IPS-15b (cell line): ENCODE data around the gene SLC24A3.

Source experiments
- H3K27me3 ChIP-seq: one replicate; pipeline ENCODE4 v1.6.1; 2013; ENCODE audit warnings: low read length; ENCODE audit not compliant: control insufficient read depth, insufficient read depth
- H3K36me3 ChIP-seq: one replicate; pipeline ENCODE4 v1.6.1; 2013; ENCODE audit warnings: low read length; ENCODE audit not compliant: control insufficient read depth, insufficient read depth
- H3K4me1 ChIP-seq: one replicate; pipeline ENCODE4 v1.6.1; 2013; ENCODE audit warnings: mild to moderate bottlenecking, low read length; ENCODE audit not compliant: control insufficient read depth, insufficient read depth
- H3K4me3 ChIP-seq: one replicate; pipeline ENCODE4 v1.5.1; 2013; ENCODE audit warnings: low read depth, low read length
- H3K9ac ChIP-seq: one replicate; pipeline ENCODE4 v1.6.1; 2013; ENCODE audit warnings: low read depth, mild to moderate bottlenecking, low read length
- H3K9me3 ChIP-seq: one replicate; pipeline ENCODE4 v1.6.1; 2013; ENCODE audit warnings: mild to moderate bottlenecking, low read length; ENCODE audit not compliant: control insufficient read depth, insufficient read depth

The SLC24A3 gene

DNA sequence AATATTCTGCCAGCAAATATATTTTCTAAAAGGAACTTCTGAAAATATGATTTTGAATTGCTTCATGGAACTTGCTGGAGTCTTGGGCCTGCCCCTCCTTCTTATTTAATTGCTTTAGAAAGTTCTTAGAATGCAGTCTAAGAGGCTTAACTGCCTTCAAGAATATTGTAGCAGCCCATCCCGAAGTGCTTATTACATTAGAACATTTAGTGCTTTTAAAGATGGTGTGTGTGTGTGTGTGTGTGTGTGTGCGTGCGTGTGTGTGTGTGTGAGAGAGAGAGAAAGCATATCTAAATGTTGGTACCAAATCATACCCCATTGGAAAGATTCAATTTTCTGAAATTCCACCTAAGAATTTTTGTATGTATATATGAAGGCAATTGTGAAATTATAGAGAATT, 193.5 kb downstream of the SLC24A3 start:
- H3K9ac ChIP-seq: no peak overlapping the region
- H3K36me3 ChIP-seq: no peaks in the 10 kb centered on the region
- no peak overlapping the region for H3K4me3 ChIP-seq
- no peaks in the 10 kb centered on the region for H3K9me3 ChIP-seq
- H3K27me3 ChIP-seq: no peaks in the 10 kb centered on the region
- no peaks in the 10 kb centered on the region for H3K4me1 ChIP-seq

DNA sequence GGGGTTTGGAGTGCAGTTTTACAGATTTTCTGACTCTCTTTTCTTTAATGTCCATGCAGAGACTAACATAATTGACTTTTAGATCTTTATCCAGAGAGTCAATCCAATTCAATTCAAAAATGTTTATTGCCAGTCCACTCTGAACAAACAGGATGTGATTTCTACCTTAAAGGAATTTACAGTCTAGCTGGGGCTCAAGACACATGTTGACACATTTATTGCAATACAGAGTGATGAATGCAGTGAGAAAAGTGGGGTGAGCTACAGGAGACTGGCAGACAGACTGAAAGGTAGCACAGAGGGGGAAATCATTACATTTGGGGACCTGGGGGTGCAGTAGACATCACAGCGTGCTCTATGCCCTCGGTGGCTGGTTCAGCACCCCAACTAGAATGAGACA, 193.9 kb downstream of the SLC24A3 start:
- Histone ChIP-seq H3K9ac (no peak overlapping the region), H3K36me3 (no peaks in the 10 kb centered on the region), H3K27me3 (no peaks in the 10 kb centered on the region), H3K4me3 (no peak overlapping the region), H3K4me1 (no peaks in the 10 kb centered on the region), H3K9me3 (no peaks in the 10 kb centered on the region)

DNA sequence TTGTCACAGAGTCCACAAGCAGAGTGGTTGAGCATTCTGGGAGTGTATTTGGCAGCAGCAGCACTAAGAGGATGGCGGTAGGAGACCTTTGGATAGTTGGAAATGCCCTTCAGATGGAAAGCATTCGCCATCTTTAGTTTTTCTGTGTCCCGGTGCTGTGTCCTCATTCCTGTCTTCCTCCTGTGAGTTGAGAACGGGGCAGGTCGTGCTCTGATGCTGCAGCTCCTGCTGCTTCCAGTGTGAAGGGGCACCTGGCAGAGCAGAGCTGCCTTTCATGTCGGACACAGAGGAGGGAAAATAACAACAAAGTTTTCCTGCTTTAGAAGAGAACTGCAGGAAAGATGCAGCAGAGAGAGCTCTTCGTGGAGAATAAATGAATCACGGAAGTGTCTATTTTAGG, 194.8 kb downstream of the SLC24A3 start:
- no peaks in the 10 kb centered on the region for H3K4me1 ChIP-seq
- H3K9me3 ChIP-seq: no peaks in the 10 kb centered on the region
- no peaks in the 10 kb centered on the region for H3K27me3 ChIP-seq
- no peak overlapping the region for H3K9ac ChIP-seq
- no peaks in the 10 kb centered on the region for H3K36me3 ChIP-seq
- H3K4me3 ChIP-seq: no peak overlapping the region

DNA sequence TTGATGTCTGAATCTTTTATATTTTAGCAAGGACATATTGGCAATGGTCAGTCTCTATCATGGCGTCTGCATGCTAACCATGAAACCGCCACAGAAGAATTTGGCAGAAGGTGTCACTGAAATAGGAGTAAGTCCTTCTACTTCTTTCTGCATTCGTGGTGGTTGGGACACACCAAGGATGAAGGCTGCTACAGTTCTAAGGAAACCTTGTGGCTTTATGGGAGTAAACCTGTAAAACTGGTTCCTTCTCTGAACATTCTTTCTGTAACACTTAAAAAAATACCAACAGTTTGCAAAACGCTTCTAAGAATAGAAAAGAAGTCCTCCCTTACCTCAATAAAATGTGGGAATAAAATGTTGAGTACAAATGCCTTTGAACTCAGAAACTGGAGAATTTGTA, 195.3 kb downstream of the SLC24A3 start:
- H3K27me3 ChIP-seq: no peaks in the 10 kb centered on the region
- H3K9ac ChIP-seq: no peak overlapping the region
- H3K4me3 ChIP-seq: no peak overlapping the region

DNA sequence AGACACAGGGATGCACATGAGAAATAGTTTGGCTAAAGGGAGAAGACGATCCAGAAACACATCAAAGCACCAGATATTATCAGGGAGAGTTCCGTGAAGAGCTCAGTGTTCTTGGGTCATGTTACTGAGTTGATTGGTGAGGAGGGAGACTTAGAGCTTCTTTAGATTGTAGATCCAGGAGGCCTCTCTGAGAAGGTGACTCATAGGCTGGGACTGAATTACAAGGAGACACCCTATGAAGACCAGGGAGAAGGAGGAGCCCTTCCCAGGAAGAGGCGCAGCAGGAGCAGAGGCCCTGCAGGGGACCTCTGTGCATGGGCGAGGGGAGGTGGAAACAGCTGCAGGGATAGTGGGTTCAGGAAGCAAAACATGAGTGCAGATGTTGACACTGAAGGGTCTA, 196.5 kb downstream of the SLC24A3 start:
- Histone ChIP-seq H3K36me3 (no peaks in the 10 kb centered on the region), H3K27me3 (no peaks in the 10 kb centered on the region), H3K4me3 (no peak overlapping the region), H3K4me1 (no peaks in the 10 kb centered on the region), H3K9ac (no peak overlapping the region), H3K9me3 (no peaks in the 10 kb centered on the region)

More for the DNA sequence above, 195.3 kb downstream of the SLC24A3 start:
- Histone ChIP-seq H3K36me3 (no peaks in the 10 kb centered on the region), H3K4me1 (no peaks in the 10 kb centered on the region), H3K9me3 (no peaks in the 10 kb centered on the region)

DNA sequence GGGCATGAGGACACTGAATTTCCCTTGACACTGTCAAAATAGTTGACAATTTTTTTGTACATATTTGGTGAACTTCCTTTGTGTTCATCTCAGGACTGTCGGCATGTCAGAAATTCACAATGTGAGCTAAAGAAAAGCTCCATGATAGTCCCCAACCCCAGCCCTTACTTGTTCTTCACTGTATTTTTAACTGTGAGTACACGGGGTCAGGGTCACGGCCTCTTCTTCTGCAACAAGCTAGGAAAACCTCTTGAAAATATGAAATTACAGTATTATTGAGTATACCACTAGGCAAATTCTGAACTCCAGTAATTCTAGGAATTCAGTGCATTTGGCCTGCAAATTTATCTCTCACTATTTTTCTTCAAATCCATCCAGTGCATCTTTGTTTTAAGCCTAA, 199.4 kb downstream of the SLC24A3 start:
- Histone ChIP-seq H3K36me3 (no peaks in the 10 kb centered on the region), H3K27me3 (no peaks in the 10 kb centered on the region), H3K9ac (no peak overlapping the region), H3K4me3 (no peak overlapping the region), H3K9me3 (no peaks in the 10 kb centered on the region), H3K4me1 (no peaks in the 10 kb centered on the region)

DNA sequence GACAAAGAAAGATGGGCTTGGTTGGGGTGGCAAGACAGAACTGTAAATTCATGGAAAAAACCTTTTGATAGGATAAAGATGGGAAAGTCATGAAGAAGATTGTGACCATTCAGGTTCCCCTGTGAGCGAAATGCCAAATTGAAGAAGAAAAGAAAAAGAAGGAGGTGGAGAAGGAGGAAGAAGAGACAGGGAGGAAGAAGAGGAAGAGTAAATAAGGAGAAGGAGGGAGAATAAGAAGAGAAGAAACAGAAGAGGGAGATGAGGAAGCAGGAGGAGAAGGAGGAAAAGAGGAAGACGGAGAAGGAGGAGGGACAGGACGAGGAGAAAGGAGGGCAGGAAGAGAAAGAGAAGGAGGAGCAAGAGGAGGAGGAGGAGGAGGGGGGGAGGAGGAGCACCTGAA, 199.8 kb downstream of the SLC24A3 start:
- no peaks in the 10 kb centered on the region for H3K9me3 ChIP-seq
- no peak overlapping the region for H3K9ac ChIP-seq
- no peaks in the 10 kb centered on the region for H3K4me1 ChIP-seq
- no peak overlapping the region for H3K4me3 ChIP-seq
- no peaks in the 10 kb centered on the region for H3K36me3 ChIP-seq
- no peaks in the 10 kb centered on the region for H3K27me3 ChIP-seq

DNA sequence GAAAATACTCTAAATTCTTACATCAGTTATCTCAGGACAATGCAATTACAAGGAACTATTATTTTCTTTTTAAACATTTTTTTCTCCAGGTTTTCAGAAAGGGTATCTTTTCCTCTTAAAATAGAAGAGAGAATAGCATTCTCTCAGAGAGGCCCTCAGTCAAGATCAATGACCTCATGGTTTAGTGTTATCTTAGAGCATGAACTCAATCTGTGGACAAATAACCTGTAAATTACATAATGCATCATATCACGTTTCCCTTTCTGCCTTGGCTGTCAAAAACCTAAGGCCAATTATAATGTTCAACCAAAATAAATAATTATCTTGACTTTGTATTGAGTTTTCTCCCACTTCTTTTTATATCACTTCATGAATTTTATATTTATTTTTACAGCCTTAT, 202.2 kb downstream of the SLC24A3 start:
- no peaks in the 10 kb centered on the region for H3K36me3 ChIP-seq
- no peaks in the 10 kb centered on the region for H3K4me1 ChIP-seq
- no peak overlapping the region for H3K9ac ChIP-seq
- H3K4me3 ChIP-seq: no peak overlapping the region
- H3K27me3 ChIP-seq: no peaks in the 10 kb centered on the region
- H3K9me3 ChIP-seq: no peaks in the 10 kb centered on the region

DNA sequence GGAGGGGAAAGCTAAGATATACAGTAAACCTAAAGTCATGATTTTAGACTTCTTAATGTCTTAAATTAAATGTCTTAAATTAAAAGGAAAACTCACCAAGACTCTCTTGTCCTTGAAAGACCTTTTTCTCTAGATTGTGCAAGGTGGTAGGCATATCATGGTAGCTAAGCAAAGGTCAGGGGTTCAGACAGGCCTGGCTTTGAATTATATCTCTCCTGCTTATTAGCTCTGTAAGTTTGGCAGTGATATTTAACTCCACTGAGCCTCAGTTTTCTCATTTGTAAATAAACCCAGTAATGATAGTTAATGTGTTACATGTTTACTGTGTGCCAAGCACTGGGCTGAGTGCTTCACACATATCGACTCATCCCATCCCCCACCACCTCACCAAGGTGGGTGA, 203.3 kb downstream of the SLC24A3 start:
- no peaks in the 10 kb centered on the region for H3K27me3 ChIP-seq
- no peak overlapping the region for H3K9ac ChIP-seq
- H3K4me3 ChIP-seq: no peak overlapping the region
- no peaks in the 10 kb centered on the region for H3K36me3 ChIP-seq
- no peaks in the 10 kb centered on the region for H3K4me1 ChIP-seq
- no peaks in the 10 kb centered on the region for H3K9me3 ChIP-seq

DNA sequence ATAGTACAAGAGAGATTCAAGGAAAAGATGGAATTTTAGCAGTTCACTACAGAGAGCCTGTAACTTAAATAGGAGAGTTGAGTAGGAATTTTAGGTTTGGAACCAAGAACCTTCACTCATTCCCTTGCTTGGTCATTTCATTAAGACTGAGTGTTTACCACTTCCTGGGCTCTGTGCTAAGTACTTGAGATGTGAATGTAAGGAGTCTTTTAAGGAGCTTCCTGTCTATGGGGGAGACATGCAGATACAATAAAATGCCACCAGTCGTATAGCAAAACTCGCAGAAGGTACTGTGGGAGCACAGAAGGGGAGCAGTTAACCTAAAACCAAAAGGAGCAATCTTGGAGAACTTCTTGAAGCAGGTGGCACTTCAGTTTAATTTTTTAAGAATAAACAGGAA, 204.2 kb downstream of the SLC24A3 start:
- H3K9ac ChIP-seq: no peak overlapping the region
- no peaks in the 10 kb centered on the region for H3K4me1 ChIP-seq
- no peaks in the 10 kb centered on the region for H3K36me3 ChIP-seq
- no peak overlapping the region for H3K4me3 ChIP-seq
- H3K9me3 ChIP-seq: no peaks in the 10 kb centered on the region
- H3K27me3 ChIP-seq: no peaks in the 10 kb centered on the region

DNA sequence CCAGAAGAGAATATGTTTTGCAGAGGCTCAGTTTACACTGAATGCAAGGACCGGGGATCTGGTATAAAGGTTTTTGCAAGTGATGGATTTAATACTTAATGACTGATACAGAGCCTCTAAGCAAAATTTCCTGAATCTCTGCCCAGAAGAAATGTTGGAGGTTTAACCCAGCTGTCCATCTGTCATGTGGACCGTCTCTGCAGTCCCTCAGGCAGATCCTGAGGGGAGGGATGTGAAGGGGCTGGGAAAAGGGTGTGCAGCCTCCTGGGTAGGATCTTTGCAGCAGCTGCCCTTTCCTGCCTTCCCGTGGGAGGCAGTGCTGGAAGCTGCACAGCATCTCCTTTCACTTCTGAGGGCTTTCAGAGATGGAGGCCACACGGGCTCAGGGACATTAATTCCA, 207.0 kb downstream of the SLC24A3 start:
- H3K4me3 ChIP-seq: no peak overlapping the region
- no peaks in the 10 kb centered on the region for H3K27me3 ChIP-seq
- peaks cover 9% of the 10 kb centered on the region for H3K4me1 ChIP-seq
- H3K9me3 ChIP-seq: no peaks in the 10 kb centered on the region
- H3K9ac ChIP-seq: no peak overlapping the region
- no peaks in the 10 kb centered on the region for H3K36me3 ChIP-seq

DNA sequence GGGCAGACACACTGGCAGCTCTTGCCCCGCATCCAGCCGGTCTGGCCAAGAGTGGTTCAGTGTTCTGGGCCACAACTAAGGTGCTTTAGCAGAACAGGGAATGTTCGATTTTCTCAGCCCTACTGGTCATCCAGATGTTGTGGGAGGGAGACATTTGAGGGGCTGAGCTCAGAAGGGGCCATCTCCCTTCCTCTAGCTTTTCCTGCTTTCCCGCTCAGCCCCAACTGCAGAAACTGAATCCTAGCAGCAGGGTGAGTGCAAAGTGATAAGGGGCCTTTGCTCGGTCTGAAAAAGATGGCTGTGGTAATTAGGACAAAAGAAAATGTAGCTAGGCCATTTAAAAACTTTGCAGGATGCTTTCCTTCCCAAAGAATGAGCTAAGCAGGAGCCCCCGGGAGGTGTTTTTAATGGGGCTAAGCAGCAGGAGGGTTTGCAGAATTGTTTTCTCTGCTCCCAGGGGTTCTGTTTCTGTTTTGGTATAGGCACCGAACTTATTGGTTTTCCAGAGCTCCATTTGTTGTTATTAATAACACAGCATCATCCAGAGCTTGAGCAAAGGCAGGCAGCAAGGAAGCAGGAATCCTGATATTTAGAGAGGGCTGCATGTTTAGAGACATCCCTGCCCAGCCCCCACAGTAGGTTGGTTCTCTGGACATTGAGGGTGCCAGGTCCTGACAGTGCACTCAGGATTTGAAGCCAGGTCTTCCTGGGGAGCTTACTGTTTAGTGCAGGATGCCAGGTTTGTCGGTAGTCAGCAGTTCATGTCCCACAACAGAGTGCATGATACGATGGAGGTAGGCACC, 210.9 kb downstream of the SLC24A3 start:
- H3K9me3 ChIP-seq: no peaks in the 10 kb centered on the region
- no peaks in the 10 kb centered on the region for H3K27me3 ChIP-seq
- peaks cover 9% of the 10 kb centered on the region for H3K4me1 ChIP-seq
- H3K9ac ChIP-seq: no peak overlapping the region
- H3K36me3 ChIP-seq: no peaks in the 10 kb centered on the region
- no peak overlapping the region for H3K4me3 ChIP-seq
